Spleen (tissue), 7 donors: ENCODE measurements around the gene AKAP13.
A peak's percentile ranks its signal among the peaks of the same experiment; 100 is the strongest.

Source experiments
- CTCF ChIP-seq, 11 experiments: fragments of 200-600 bp in 7 of 11; fragments of 450-650 bp in 4 of 11; sonication (generic) in 4 of 11; IDR thresholded peaks in 8 of 11; conservative IDR thresholded peaks in 3 of 11; 1 replicate in 7 of 11; 2 replicates in 4 of 11; pipeline versions ENCODE4 v1.4.0 to v1.8.0; 2016 to 2021; ENCODE audit warnings: antibody characterized with exemption in 11 of 11, inconsistent platforms in 4 of 11, mild to moderate bottlenecking in 1 of 11
- POLR2AphosphoS5 ChIP-seq, 3 donors: sonication (generic); formaldehyde crosslinking; IDR thresholded peaks; one replicate each; pipeline ENCODE4 v1.5.1; 2017; ENCODE audit warnings: antibody characterized with exemption in 3 of 3
- donor health status: DM: no; HTN: no; CAD: no; lungs with moderate emphysema.
- donor health status: DM: no; HTN: no; CAD: no.
- donor health status: DM: no; HTN: no; CAD: no.

- TF ChIP-seq POLR2AphosphoS5 (IDR thresholded peaks at IDR 0.05), result peak in 2 of 3 donors; percentile 87 to 96
- TF ChIP-seq CTCF (IDR thresholded peaks at IDR 0.05 in 8 of 11, conservative IDR thresholded peaks at IDR 0.05 in 3 of 11), result no peak
These were observed 202.0 kb downstream of the AKAP13 start for GRCh38 chr15:85582131-85583079.
